Measurements from ENCODE around the gene ALB. TPM values are rescaled to one million over a fixed set of nuclear protein-coding genes. Genes with fewer than 3 reads are reported as not detected.

Gene ALB
- total RNA-seq, 4 donors from 2014 or later = 1.1 TPM; not detected in 3

DNA sequence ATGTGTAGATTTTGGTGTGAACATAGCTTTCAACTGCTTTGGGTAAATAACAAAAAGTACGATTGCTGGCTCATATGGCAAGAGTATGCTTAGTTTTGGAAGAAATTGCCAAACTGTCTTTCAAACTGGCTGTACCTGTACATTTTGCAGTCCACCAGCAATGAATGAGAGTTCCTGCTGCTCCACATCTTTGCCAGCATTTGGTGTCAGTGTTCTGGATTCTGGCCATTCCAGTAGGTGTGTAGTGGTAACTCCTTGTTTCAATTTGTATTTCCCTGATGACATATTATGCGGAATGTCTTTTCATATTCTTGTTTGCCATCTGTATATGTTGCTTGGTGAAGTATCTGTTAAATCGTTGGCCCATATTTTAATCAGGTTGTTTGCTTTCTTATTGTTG lies 20.6 kb upstream of the ALB start:
- TF ChIP-seq, protein P1, sequence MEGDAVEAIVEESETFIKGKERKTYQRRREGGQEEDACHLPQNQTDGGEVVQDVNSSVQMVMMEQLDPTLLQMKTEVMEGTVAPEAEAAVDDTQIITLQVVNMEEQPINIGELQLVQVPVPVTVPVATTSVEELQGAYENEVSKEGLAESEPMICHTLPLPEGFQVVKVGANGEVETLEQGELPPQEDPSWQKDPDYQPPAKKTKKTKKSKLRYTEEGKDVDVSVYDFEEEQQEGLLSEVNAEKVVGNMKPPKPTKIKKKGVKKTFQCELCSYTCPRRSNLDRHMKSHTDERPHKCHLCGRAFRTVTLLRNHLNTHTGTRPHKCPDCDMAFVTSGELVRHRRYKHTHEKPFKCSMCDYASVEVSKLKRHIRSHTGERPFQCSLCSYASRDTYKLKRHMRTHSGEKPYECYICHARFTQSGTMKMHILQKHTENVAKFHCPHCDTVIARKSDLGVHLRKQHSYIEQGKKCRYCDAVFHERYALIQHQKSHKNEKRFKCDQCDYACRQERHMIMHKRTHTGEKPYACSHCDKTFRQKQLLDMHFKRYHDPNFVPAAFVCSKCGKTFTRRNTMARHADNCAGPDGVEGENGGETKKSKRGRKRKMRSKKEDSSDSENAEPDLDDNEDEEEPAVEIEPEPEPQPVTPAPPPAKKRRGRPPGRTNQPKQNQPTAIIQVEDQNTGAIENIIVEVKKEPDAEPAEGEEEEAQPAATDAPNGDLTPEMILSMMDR (IDR thresholded peaks at IDR 0.05; ENCODE audit: low read depth) = no peak

DNA sequence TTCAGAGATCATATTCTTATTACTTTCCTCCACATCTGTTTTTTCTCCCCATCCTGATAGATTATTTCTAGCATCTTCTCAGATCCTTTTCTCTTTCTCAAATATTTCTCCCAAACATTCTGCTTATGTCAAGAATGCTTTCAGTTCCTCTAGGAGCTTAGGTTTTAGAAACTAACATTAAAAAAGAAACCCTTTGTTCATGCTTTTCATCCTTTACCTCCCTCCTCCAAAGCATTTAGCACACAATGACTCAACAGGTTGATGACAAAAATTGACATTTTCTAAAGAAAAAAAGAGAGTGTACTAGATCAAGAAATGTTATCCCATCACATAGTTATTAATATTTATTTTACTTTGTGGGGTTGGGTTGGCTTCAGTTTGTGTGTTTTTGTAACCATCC lies 16.5 kb upstream of the ALB start:
- TF ChIP-seq, protein P1 (IDR thresholded peaks at IDR 0.05; ENCODE audit: low read depth) = no peak

DNA sequence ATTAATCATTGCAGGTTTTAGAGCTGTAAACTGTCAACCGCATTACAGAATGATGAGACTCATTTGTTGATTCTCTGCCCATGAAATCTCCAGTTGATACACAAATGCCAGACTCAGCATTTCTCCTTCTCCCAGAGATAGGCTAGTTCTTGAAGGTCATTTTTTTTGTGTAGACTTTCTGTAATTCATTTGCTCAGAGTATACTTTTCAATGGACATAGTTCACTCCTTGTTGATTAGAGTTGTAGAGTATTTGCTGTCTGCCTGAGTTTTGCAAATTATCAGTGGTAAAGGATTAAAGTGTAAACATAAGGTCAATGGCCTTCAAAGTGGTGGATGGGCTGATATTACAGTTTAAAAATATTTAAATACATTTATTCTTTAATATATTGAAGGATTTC lies 15.2 kb upstream of the ALB start:
- TF ChIP-seq, protein P1 (IDR thresholded peaks at IDR 0.05; ENCODE audit: low read depth) = no peak

DNA sequence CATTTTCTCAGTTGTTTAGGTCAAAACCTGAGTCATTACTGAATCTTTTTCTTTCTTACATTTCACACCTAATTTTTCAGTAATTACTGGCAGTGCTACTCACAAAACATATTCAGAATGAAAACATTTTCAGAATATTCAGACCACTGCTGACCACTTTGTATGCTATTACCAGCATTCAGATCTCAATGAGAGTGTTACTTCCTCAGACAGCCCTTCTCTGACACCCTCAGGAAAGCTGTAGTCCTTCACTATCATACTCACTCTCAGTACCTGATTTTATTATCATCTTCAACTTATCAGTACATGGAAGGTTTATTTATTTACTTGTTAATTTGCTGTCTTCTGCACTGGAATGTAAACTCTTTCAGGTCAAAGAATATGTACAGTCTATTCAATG lies 12.3 kb upstream of the ALB start:
- TF ChIP-seq, protein P1 (IDR thresholded peaks at IDR 0.05; ENCODE audit: low read depth) = no peak

DNA sequence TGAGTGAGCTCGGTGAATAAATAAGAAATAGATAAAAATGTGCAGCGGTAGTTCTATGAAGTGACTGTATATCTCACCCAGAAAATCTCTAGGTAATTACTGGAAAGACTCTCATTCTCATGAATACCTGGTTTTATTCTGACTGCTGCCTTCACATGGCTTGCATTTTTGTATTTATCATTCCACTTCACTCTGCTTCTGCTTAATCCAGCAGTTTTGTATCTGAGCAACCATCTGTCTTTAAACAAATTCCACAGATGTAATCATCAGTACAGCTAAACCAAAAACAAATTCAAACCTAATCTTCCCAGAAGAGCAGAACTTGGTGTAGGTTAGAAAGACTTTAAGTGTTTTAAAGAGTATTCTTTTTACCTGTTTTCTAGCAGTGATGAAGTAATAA lies 11.2 kb upstream of the ALB start:
- TF ChIP-seq, protein P1 (IDR thresholded peaks at IDR 0.05; ENCODE audit: low read depth) = no peak

DNA sequence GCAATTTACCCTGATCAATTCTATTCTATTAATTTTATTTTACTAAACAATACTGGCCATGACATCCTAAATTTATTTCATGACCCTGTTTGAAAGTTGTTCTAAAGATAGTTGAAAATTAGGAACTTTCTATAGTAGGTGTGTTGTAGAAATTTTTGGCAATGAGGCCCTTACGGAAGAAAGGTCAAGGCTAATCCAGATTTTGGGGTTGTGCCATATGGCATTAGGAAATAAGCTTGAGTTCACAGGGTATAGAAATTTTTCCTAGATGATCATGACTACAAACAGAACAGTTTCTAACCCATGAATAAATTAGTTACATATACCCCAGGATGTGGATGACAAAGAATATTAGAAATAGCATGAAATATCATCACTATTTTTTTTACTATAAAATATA lies 7.8 kb upstream of the ALB start:
- TF ChIP-seq, protein P1 (IDR thresholded peaks at IDR 0.05; ENCODE audit: low read depth) = no peak

DNA sequence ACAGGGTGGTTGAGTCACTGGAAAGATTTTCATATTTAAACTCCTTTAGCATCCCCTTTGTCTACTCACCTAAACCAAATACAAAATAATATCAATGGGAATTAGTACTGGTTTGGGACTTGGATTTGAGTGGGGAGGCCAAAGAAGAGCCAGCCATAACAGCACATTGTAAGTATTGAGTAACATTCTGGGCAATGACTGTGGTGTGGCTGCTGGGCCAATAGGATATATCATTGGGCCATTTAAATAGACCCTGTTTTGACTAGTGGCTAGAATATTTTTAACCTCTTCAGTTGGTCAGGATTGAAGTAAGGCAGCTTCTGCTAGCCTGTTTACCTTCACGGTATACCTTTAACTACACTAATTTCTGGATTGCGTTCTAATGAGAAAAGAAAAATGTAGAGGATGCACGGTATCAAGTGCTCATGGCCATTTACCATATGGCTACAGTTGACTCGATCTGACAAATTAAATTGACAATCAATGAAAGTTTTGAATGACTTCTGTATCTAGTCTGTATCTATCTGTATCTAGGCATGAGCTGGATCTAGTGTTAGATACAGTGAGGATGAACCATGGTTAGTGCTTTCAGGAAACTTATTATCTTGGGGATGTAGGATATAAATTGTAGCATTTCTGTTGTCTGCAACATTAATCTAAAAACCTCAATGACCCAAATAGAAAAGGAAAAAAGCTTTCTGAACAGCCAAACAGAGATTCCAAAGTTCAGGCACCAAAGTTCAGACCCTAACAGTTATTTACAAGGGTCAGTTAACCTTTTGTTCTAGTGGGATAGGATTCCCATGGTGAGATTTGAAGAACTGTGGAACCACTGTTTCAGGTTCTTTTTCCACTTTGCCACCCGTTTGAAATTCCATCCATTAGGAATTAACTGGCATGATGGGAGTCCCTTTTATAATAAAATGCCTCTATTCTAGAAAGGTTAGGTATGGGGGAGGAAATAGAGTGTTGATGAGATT lies 6.8 kb upstream of the ALB start:
- TF ChIP-seq, protein P1 (IDR thresholded peaks at IDR 0.05; ENCODE audit: low read depth) = no peak
